M059J (cell line): Measurements from ENCODE around the gene PPFIA4. TPM values are rescaled to one million over a fixed set of nuclear protein-coding genes. Genes with fewer than 3 reads are reported as not detected.

Experiments
- DNase-seq: peaks from one replicate; pipeline ENCODE4 v3.0.0-alpha.2; 2012; ENCODE audit warnings: low read depth
- total RNA-seq: library from RNA; depleted of rRNA; stranded (reverse); fragments of >200 nt; shearing (Covaris generic); gene quantifications from 2 replicates; pipeline ENCODE4 v1.2.3, GENCODE V29; 2014

PPFIA4 gene
- total RNA-seq, 1 experiment from 2014 or later: 12.1 TPM

DNA sequence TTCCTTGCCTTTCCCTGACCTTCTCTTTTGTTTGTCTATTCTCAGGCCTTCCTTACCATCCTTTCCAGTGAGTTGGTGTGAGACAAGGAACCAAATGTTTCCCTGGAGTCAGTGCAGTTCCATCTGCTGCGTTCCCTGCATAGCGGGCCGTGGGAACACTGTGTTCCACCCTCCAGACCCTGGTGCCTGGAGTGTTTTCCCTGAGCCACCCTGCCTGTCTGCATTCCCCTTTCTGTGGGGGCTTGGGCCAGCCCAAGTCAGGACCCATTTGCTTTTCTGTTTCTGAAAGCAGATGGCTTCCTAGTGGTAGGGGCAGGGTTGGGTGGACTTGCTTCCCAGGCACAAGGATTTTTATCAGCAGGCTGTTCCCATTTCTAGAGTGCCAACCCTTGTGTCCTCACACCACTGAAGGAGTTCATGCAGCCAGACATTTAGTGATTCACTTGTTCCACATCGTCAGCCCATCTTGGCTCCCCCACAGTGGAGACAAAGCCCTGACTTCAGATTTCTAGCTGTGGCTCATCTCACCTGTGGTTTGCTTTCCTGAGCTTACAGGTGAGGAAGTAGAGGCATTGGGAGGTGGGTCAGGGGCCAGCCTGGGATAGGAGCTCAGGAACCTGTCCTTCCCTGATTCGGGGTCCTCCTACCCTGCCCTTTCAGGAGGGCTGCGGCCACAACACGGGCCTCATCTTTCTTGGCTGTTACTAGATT lies 73.7 kb downstream of the PPFIA4 start:
- no peak for DNase-seq

DNA sequence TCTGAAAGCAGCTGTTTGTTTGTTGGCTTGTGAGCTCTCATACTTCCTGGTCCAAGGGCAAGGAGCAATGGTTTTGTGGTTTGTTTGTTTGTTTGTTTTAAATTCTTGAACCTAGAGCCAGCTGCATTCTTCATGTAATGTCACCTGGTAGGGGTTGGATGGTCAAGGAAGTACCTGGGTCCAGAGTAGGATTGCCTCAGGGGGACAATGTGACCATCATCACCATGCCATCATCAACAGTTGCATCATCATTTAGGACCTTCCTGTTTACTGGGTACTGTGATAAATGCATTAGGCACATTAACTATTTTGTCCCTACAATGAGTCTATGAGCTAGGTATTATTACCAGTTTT lies 74.2 kb downstream of the PPFIA4 start:
- DNase-seq: peak; percentile 23

DNA sequence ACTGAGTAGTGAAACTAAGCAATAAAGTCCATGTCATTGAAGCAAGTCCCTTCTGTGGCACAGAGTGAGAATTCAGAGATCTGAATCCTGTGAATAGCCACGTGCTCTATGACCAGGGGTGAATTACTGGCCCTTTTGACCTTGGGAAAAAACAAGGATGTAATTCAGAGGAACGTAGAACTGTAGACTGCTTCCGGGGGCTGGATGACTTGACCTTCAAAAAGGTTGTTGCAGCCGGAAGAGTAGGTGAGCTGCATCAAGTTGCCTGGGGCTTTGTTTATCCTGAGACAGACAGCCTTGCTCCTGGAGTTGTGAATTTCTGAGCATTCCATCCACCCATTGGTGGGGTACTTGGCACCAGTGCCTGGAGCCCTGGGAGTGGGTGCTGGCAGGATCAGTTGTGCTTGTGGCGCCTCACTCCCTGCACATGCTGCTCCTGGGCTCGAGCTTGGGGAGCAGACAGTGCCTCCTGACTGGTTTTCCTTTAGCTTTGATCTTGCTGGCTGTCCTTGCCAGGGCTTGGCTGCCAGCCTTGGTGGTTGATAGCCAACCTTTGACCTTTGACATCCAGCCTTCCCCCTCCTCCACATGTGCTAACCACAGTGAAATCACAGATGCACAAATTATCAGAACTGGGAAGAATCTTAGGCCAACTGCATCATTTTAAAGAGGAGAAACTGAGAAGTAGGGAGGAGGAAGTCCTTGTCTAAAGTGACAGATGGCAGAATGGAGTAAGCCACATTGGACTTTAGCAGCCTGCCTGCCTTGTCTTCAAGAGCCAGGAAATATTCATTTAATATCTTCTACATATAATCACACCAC lies 75.7 kb downstream of the PPFIA4 start:
- no peak for DNase-seq

DNA sequence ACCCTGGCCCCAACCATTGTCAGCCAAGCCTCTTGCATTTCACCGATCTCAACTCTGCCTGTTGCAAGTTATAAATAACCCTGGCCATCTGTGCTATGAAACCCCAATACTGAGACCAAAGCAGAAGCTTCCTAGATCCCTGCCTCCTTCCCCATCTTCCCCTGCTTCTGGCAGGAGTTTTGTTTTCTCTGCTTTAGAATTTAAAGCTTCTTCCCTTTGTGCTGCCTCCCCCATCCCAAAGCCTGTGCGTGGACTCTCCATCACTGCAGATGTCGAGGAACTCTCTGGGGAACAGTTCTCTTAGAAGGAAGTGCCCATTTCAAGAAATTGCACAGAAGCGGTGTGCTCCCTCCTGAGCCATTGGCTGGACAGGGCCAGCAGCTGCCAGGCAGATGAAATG lies 76.9 kb downstream of the PPFIA4 start:
- no peak for DNase-seq

DNA sequence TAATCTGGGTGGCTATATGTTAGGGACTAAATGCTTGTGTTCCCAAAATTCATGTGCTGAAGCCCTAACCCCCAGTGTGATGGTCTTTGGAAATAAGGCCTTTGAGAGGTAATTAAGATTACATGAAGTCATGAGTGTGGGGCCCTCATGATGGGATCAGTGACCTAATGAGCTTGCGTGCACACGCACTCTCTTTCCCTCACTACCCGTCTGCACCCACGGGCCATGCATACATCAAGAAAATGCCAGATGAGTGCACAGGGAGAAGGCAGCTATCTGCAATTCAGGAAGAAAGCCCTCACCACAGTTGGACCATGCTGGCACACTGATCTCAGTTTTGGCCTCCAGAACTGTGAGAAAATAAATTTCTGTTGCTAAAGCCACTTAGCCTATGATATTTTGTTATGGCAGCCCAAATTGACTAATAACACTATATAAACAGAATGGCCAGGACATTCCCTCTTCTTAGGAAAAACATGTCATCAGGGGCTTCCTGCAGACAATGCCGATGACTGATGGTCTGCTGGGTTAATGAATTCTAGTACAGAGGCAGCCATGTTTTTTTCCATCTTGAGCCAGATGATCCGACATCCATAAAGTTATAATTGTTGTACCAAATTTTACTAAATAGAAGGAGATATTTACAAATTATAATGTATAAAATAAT lies 77.7 kb downstream of the PPFIA4 start:
- no peak for DNase-seq

DNA sequence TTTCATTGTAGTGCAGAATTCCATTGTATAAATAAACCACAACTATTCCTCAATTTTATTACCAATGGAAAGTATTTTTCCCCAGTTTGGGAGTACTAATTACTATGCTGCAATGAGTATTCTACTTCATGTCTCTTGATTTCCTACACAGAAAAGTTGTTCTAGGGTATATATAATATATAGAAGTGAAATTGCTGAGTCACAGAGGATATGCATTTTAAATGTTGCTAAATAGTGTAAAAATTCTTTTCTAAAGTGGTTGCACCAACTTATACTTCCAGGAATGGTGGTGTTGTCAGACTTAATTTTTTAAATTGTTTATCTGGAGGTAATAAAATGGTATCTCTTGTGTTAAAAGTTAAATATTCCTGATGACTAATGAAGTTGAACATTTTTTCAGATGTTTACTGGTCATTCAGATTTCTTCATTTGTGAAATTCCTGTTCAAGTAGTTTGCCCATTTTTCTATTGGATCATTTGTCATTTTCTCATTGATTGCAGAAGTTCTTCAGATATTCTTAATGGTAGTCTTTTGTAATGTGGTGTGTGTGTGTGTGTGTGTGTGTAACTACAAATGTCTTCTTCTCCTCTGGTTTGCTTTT lies 78.6 kb downstream of the PPFIA4 start:
- no peak for DNase-seq

DNA sequence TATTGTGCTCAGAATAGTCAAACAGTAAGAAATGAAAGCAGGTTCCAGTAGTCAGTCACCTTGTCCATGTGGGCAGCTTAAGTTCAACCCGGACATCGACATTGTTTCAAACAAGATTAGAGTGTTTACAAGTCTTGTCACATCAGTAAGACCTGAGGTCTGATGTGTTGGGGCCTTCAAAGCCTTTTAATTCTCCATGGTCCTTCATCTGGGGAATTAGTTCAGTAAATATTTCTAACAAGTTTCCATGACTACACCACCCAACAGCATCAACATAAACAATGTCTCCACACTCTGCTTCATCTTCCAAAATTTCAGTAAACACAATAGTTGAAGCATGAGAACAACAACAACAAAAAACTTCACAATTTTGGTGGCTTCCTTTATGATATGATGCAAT lies 86.2 kb downstream of the PPFIA4 start:
- peak; percentile 32 for DNase-seq

DNA sequence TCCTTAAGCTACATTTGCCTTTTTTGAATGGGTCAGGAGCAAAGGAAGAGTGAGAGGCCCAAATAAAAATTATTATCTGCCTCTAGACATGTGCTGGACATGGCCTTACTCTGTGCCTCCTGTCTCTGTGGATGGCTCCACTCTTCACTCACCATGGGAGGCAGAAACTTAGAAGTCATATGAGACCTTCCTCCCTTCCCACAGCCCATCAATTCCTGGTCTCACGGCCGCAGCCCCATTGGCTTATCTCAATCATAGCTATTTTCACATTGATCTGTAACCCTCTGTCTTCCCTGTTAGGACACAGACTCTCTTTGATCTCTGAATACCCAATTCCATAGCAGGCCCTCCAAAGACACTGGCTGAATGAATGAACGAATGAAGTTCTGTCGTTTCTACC lies 87.0 kb downstream of the PPFIA4 start:
- no peak for DNase-seq

DNA sequence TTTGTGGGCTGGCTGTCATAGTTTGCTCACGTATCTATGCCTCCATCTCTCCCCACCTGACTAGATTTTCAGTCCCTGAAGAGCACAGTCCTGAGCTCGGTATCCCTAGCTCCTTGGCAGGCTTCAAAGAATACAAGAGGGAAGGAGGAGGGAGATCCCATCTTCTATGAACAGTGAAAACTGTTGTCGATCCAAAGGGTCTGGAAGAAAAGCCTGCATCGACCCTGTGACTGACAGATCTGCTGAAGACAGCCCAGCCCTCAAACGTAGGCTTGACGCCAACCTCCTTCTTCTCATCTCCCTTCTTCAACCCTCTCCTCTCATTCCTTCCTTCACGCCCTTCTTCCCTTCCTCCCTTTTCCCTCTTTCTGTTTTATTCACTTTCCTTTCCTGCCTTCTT lies 87.9 kb downstream of the PPFIA4 start:
- DNase-seq: no peak

DNA sequence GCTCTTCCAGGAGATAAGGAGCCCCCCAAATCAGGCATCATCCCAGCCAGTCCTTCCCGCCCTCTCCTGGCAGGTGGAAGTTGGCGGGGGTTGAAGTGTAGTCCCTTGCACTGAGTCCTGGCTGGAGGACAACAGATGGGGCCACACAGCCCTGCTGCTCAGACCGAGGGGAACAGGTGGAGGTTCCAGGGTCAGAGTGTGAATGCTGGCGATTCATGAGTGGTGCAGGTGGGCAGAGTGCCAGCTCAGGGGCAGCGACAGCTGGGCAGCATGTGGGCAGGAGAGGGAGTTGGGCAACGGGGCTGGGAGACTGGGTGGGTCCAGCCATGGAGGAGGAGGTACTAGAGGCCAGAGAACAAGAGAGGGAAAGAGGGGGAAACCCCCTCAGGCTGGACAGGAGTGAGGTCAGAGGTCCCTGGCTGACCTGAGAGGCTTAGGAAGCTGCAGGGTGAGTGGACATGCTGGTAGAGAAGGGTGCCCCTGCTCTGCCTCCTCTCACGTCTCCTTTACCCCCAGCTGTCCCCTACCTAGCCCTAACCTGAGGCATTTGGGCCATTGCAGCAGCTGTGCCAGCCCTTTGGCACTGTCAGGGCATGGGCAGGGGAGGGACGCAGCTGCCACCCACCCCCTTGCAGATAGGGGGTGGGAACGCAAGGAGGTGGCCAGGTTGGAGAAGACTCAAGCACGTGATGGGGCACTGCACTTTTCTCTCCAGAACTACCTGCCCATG lies 90.0 kb downstream of the PPFIA4 start:
- no peak for DNase-seq

DNA sequence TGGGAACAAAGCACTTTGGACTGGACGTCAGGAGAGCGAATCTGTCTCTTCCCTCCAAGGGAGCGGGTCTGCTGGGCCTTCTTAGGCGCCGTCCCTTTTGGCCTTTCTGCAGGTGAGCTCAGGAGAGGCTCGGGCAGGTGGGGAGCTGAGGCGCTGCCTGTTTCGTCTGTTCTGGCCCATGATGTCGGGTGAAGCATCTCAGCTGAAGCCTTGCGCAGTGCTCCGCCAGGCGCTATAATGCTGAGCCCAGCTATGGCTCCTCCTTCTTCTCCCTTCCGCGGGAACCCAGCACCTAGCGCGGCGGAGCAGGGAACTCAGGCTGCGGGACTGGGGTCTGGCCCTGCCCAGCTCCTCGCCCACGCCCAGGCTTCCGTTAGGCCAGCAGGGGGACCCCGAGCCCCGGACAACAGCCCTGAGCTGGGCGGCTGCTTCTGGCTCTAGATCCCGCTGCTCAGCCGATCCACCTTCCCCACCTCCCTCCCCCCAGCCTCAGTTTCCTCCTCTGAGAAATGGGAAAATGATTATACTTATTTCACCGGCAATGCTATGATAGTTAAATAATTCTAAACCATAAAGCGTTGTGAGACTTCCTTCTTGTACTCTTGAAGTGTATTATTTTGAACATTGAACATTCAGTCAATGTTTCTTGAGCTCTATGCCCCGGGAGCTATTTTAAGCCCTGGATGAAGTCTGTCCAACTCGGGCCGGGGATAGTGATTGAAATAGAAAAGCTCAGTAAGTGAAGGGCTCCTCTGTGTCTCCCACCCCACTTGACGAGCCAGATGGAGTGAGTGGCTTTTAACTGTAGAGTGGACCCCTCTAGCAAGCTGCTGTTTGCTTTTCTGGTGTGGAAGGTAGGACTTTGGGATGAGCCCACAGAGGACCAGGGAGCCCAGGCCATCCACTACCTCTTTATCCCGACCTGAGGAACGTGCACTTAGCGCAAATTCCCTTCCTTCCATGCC lies 91.6 kb downstream of the PPFIA4 start:
- DNase-seq: peak; percentile 63

DNA sequence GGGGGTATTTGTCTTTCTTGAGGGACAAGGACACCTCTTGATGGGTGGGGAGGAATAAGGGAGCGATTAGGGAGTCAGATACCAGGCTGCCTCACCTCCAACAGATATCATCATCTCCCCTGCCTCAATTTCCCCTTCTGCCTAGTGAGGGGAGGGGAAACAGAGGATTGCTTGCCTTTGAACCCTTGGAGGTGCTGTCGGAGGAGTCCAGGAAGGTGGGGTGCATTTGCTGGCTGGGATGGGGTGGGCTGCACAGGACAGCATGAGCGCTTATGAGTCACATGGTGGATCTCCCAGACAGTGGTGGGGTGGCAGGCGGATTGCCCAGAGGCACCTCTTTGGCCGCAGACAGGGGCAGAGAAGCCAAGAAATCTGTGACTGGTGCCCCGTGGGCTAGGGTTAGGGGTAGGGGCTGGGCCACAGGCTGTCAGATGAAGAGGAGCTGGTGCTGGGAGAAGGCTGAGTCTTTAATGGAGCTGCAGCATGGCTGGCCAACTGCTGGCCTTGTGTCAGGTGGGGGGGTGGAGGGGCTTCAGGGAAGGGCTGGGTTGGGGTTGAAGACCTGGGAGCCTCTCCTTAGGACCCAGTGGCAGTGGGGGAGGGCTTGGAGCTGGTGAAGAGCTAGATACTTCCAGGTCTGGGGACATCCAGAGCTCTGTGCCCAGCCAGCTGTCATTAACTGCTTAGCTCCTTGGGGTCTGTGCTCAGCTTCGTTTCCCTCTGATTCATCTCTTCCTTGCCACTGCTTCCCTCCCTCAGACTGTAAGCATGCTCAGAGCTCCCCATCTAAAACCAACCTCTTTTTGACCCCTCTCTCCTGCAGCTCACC lies 94.2 kb downstream of the PPFIA4 start:
- no peak for DNase-seq

DNA sequence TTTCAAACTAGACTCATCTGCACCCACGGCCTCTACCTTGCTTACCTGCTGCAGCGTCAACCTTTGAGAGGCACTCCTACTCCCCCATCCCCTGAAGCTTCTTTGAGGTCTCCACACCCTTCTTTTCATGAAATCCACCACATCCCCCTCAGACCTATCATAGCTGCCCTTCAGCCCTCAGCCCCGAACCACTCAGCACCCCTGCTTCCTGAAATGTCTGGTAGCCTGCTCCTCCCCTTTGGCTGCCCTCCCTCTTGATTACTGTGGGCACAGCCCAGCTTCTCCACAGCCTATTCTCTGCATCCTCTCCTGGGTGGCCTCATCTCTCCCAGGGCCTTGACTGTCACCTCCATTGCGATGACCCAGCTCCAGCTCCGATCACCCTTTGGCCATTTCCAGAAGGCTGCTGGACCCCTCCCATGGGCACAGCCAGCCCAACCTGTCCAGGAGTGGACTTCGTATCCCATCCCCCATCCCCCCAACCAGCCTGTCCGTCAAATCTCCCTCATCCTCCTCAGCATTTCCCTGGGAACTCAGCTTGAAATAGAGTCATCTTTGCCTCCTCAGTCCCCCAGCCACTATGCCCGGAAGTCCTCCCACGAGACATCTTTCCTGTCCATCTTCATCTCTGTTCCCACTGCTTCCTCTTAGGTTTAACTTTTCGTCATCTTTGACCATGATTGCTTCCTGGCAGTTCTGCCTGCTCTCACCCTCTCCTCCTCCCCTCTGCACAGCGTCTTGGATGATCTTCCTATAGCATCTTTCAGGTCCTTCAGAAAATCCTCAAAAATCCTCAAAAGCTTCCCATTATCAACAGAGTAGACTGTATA lies 95.1 kb downstream of the PPFIA4 start:
- no peak for DNase-seq

DNA sequence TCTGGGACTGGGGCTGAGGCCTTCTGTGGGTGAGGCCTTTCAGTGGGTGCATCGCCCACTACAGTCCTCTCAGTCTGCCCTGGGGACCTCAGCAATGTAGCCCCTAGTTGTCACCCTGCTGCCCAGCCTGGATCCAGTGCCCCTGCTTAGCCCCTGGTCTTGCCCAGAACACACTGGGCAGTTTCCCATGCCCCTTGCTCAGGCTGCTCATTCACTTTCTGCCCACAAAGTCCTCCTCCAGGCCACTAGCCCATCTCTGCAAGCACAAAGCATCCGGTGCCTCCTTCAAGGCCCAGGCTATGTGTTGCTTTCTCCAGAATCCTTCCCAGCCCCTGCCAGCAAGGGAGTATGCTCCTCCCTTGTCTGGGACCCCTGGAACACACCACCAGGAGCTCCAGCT lies 95.9 kb downstream of the PPFIA4 start:
- DNase-seq: no peak

DNA sequence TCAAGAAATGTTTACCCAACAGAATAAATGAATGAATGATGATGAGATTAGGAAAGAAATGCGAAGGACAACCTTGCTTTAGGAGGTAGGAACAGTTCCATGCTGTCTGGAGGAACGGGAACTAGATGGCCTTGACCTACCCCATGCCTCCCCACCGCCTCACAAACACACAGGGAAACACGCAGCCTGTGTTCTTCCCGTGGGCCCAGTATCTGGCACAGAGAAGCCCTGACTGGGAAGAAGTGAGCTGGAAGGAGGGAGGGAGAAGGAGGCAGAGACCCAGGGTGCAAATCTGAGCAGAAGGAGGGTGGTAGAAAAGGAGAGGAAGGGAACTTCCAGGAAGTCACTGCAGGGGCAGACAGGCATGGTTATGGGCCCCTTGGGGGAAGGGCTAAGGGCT lies 97.7 kb downstream of the PPFIA4 start:
- DNase-seq: no peak

DNA sequence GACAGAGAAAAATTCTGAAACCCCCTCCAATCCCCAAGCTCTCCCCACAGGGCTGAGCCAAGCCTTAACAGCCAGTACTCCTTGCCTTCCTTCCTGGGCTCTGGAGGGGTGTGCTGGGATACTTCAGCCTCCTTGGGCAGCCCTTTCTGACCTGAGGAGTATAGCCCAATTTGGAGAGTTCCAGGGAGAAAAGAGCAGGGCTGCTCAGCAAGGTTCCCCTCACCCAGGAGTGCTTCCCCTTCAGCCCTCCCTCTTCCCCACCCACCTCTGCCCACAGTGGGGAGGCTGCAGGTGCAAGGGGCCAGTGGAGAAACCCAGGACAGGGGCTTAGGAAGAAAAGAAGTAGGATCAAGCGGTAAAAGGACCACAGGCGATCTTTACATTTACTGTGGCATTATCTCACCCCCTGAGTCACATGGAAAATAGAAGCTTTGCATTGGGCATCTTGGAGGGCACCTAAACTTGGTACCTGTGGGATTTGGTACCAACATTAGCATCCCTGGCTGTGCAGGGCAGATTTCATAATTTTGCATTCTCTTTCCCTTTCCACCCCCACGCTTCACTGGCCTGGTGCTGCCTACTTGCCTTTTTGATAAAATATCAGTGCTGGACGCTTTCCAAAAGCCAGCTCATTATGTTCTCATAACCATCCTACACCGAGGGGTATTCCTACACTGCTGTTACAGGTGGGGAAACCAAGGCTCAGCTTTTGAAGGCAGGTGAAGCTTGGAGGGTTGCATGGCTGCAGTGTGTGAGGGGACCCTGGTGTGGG lies 98.4 kb downstream of the PPFIA4 start:
- peak; percentile 59 for DNase-seq

DNA sequence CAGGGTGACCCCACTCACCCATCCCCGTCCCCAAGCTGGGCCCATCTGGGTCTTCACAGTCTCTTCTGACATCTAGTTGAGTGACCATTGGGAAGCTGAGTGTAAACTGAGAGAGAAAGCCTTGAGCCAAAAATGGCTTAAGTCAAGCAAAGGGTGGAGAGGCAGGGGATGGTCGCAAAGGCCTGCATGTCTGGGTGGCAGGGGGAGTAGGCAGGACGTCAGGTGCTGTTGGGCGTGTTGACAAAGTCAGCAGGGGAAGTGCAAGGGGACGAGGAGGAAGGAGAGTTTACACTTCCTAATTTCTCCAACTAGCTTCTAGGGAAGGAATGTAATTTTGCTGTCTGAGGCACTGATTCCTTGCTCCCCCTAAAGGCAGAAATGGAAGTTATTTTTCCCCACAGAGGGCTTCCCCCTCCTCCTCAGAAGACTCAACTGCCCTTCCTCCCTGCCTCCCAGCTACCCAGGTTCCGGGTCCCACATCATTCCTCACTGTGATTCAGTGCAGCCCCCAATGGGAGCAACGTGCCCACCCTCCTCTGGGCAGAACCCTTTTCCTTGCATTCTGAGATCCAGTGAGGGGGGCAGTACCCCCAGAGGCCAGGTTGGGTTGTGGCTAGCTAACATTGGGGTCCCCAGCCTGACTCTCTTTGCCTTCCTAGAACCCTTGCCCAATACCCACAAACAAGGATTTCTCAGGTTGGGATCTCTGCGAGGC lies 100.0 kb downstream of the PPFIA4 start:
- DNase-seq: peak; percentile 40
